ENCODE results near the gene KANSL2. TPM values are rescaled to one million over a fixed set of nuclear protein-coding genes. Genes with fewer than 3 reads are reported as not detected.

KANSL2 gene
- total RNA-seq, 1 donor from 2014 or later, result 38.3 TPM

DNA sequence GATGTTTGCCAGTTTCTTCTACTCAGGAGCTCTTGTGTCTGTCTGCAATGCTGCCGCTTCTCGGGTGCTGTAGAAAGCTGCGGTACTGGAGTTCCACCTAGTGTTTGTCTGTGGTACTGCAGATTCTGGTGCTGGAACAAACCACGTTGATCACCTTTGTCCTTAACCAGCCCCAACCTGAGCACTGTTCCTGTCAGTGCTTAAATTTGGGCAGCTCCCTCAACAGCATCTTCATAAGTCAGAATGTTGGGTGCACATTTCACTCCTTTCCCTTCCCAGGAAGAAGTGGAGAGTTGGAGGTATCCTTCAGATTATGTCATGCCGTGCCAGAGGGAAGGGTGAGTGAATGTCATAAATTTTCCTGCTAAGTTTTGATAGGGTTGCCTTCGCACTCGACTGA, 63.5 kb downstream of the KANSL2 start:
- peaks cover 5% of the 10 kb centered on the region for H3K9me3 ChIP-seq
- intact Hi-C loops (cut with DNase I), result loop anchor here (5.0 kb wide), 1 partner anchor 76 kb away; no protein-coding TSS in a partner anchor
- TF ChIP-seq CTCF (IDR thresholded peaks at IDR 0.05), result peak; percentile 96
- no peak overlapping the region for H3K27ac ChIP-seq
- H3K36me3 ChIP-seq, result no peaks in the 10 kb centered on the region
- peak; percentile 83 to 86 for ATAC-seq
- peaks cover 6% of the 10 kb centered on the region for H3K27me3 ChIP-seq (ENCODE audit: low read depth)
- DNase-seq, result peak; percentile 54
- no peaks in the 10 kb centered on the region for H3K4me1 ChIP-seq
- no peak overlapping the region for H3K4me3 ChIP-seq

DNA sequence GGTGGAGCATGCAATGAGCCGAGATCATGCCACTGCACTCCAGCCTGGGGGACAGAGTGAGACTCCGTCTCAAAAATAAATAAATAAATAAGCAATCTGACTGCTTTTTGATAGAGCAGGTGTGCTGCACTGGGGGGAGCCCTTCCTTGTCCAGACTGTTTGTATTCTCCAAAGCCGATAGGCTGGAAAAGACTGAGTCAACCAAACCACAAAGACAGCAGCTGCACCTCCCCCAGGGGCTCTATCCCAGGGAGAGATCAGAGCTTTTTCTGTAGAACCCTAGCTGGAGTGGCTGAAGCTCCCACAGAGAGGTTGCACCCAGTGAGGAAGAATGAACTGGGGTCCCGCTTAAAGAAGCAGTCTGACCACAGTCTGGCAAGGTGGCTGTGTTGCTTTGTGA, 66.4 kb downstream of the KANSL2 start:
- TF ChIP-seq CTCF (IDR thresholded peaks at IDR 0.05), result no peak
- intact Hi-C loops (cut with DNase I), result loop anchor here (5.0 kb wide), 1 partner anchor 73 kb away; no protein-coding TSS in a partner anchor
- Histone ChIP-seq H3K9me3 (peaks cover 8% of the 10 kb centered on the region), H3K36me3 (no peaks in the 10 kb centered on the region), H3K27ac (no peak overlapping the region), H3K4me1 (no peaks in the 10 kb centered on the region), H3K27me3 (ENCODE audit: low read depth) (peaks cover 6% of the 10 kb centered on the region), H3K4me3 (no peak overlapping the region)
- ATAC-seq, result no peak
- no peak for DNase-seq

GRCh38 chr12:48613321-48613720, 68.7 kb downstream of the KANSL2 start:
- H3K4me1 ChIP-seq, result no peaks in the 10 kb centered on the region
- DNase-seq (no peak), ATAC-seq (no peak)
- H3K27ac ChIP-seq, result no peak overlapping the region
- intact Hi-C loops (cut with DNase I), result no loop called here
- H3K9me3 ChIP-seq, result peaks cover 8% of the 10 kb centered on the region
- no peak for TF ChIP-seq CTCF (IDR thresholded peaks at IDR 0.05)
- H3K27me3 ChIP-seq (ENCODE audit: low read depth), result peaks cover 6% of the 10 kb centered on the region
- no peak overlapping the region for H3K4me3 ChIP-seq
- no peaks in the 10 kb centered on the region for H3K36me3 ChIP-seq

Small RNA genes within 50 kb of the gene (microRNA-seq; reads per million reads assigned to microRNA genes)
- 1.5 reads per million for gene MIR1291 (ENCODE audit: borderline number of aligned reads)

Other genes with a start within 250 kb of the KANSL2 start
- not detected for gene ANP32D, start 209.7 kb downstream of the KANSL2 start, total RNA-seq
- 0.53 TPM for gene C12orf54, start 199.7 kb downstream of the KANSL2 start, total RNA-seq
- not detected for gene OR8S1, start 156.6 kb downstream of the KANSL2 start, total RNA-seq
- gene LALBA, start 112.2 kb downstream of the KANSL2 start, total RNA-seq, result not detected
- 34.1 TPM for gene CCNT1, start 34.5 kb upstream of the KANSL2 start, total RNA-seq
- gene ADCY6, start 106.9 kb upstream of the KANSL2 start, total RNA-seq, result 42.7 TPM
- 23.5 TPM for gene CACNB3, start 136.3 kb upstream of the KANSL2 start, total RNA-seq
- 76.8 TPM for gene DDX23, start 169.9 kb upstream of the KANSL2 start, total RNA-seq
- gene RND1, start 183.6 kb upstream of the KANSL2 start, total RNA-seq, result 5.9 TPM
- gene FKBP11, start 243.3 kb upstream of the KANSL2 start, total RNA-seq, result 24.9 TPM